SK-N-SH (cell line): ENCODE measurements around the gene CCL28. TPM values are rescaled to one million over a fixed set of nuclear protein-coding genes. Genes with fewer than 3 reads are reported as not detected.

Source experiments
- CTCF ChIA-PET: fragments of 300-600, 350-600 bp; formaldehyde crosslinking; extraction: SDS; loops from one replicate; lab custom pipeline; 2021; lab: Yijun Ruan, JAX
- POLR2A ChIA-PET: fragments of 350-600 bp; sonication (Branson Sonifier 250); formaldehyde crosslinking; extraction: SDS; loops from one replicate; lab custom pipeline; 2020; ENCODE audit warnings: antibody characterized with exemption, inconsistent platforms; lab: Yijun Ruan, JAX
- DNase-seq: peaks from one replicate; pipeline ENCODE4 v3.0.0; 2012
- H2AFZ ChIP-seq: fragments of 200-600 bp; sonication (generic); 2 replicates; pipeline ENCODE4 v1.8.1; 2016; ENCODE audit warnings: antibody characterized with exemption, mild to moderate bottlenecking, low read depth
- H3F3A ChIP-seq: fragments of 200-600 bp; sonication (generic); replicated peaks from 2 replicates; pipeline ENCODE3; 2016; ENCODE audit warnings: antibody characterized with exemption, mild to moderate bottlenecking; ENCODE audit not compliant: insufficient read depth
- H3K27ac ChIP-seq, 2 experiments: fragments of 200-500 bp in 1 of 2; fragments of 200-600 bp in 1 of 2; sonication (Bioruptor generic) in 1 of 2; sonication (generic), shearing (Covaris generic) in 1 of 2; 2 replicates each; pipeline versions ENCODE4 v1.5.1 to v1.6.1; 2014 to 2016; ENCODE audit warnings: low read depth in 2 of 2, inconsistent platforms in 1 of 2, low read length in 1 of 2, mild to moderate bottlenecking in 1 of 2, mixed read lengths in 1 of 2
- H3K27me3 ChIP-seq: fragments of 200-600 bp; sonication (generic), shearing (Covaris generic); 2 replicates; pipeline ENCODE4 v1.6.1; 2016; ENCODE audit warnings: mixed run types; ENCODE audit not compliant: insufficient read depth
- H3K36me3 ChIP-seq, 2 experiments: fragments of 200-500 bp in 1 of 2; fragments of 200-600 bp in 1 of 2; sonication (Bioruptor generic) in 1 of 2; sonication (generic) in 1 of 2; replicated peaks in 1 of 2; 2 replicates each; pipeline versions ENCODE3 to v1.5.1; 2014 to 2016; ENCODE audit warnings: low read length in 1 of 2, mild to moderate bottlenecking in 1 of 2; ENCODE audit not compliant: insufficient read depth in 2 of 2, control insufficient read depth in 1 of 2
- H3K4me1 ChIP-seq, 2 experiments: fragments of 200-500 bp in 1 of 2; fragments of 200-600 bp in 1 of 2; sonication (Bioruptor generic) in 1 of 2; sonication (generic), shearing (Covaris generic) in 1 of 2; 2 replicates each; pipeline versions ENCODE4 v1.5.1 to v1.6.1; 2014 to 2016; ENCODE audit warnings: low read depth in 1 of 2, low read length in 1 of 2, mixed run types in 1 of 2; ENCODE audit not compliant: insufficient read depth in 2 of 2, control insufficient read depth in 1 of 2
- H3K4me2 ChIP-seq: fragments of 200-600 bp; sonication (generic), shearing (Covaris generic); 2 replicates; pipeline ENCODE4 v1.6.1; 2017; ENCODE audit warnings: mixed run types
- H3K4me3 ChIP-seq, 2 experiments: fragments of 200-500 bp in 1 of 2; fragments of 200-600 bp in 1 of 2; sonication (Bioruptor generic) in 1 of 2; sonication (generic), shearing (Covaris generic) in 1 of 2; 2 replicates each; pipeline versions ENCODE4 v1.5.1 to v1.8.1; 2014 to 2016; ENCODE audit warnings: low read depth in 2 of 2, inconsistent platforms in 1 of 2, low read length in 1 of 2, mild to moderate bottlenecking in 1 of 2, mixed read lengths in 1 of 2, moderate library complexity in 1 of 2
- H3K79me2 ChIP-seq: fragments of 200-600 bp; sonication (generic); 2 replicates; pipeline ENCODE4 v1.8.1; 2017; ENCODE audit warnings: mild to moderate bottlenecking; ENCODE audit not compliant: insufficient read depth
- H3K9ac ChIP-seq: fragments of 200-600 bp; sonication (generic); 2 replicates; pipeline ENCODE4 v1.6.1; 2017; ENCODE audit warnings: mixed run types
- H3K9me2 ChIP-seq: fragments of 200-600 bp; sonication (generic); 2 replicates; pipeline ENCODE4 v1.6.1; 2017; ENCODE audit warnings: mixed run types
- H3K9me3 ChIP-seq: fragments of 200-600 bp; sonication (generic); 2 replicates; pipeline ENCODE4 v1.6.1; 2017; ENCODE audit warnings: mixed run types, mild to moderate bottlenecking, moderate library complexity
- H4K20me1 ChIP-seq: fragments of 200-600 bp; sonication (generic); 2 replicates; pipeline ENCODE4 v1.6.1; 2017; ENCODE audit warnings: mild to moderate bottlenecking, mixed run types; ENCODE audit not compliant: insufficient read depth
- CHD2 ChIP-seq: fragments of 150-350 bp; IDR thresholded peaks from 2 replicates; pipeline ENCODE4 v1.6.1; 2018; ENCODE audit warnings: low read length; ENCODE audit not compliant: partially characterized antibody
- CTCF ChIP-seq: fragments of 200-600 bp; sonication (generic); IDR thresholded peaks from 2 replicates; pipeline ENCODE4 v1.6.1; 2017; ENCODE audit warnings: antibody characterized with exemption, mild to moderate bottlenecking, moderate library complexity
- EZH2phosphoT487 ChIP-seq: fragments of 200-600 bp; sonication (generic); IDR thresholded peaks from 2 replicates; pipeline ENCODE4 v1.6.1; 2017; ENCODE audit warnings: low read depth, mixed run types, mild to moderate bottlenecking, antibody characterized with exemption, moderate library complexity, borderline replicate concordance
- FOXJ3 ChIP-seq: sonication (generic); formaldehyde crosslinking; IDR thresholded peaks from 2 replicates; pipeline ENCODE4 v1.5.1; 2020; ENCODE audit warnings: mild to moderate bottlenecking, missing genetic modification reagents
- GABPA ChIP-seq: IDR thresholded peaks from 2 replicates; pipeline ENCODE4 v1.4.0; 2012; ENCODE audit warnings: low read depth, mild to moderate bottlenecking
- GATA2 ChIP-seq: sonication (generic); formaldehyde crosslinking; IDR thresholded peaks from 2 replicates; pipeline ENCODE4 v1.5.0; 2020; ENCODE audit warnings: mild to moderate bottlenecking, missing genetic modification reagents
- MEF2A ChIP-seq: IDR thresholded peaks from 2 replicates; pipeline ENCODE4 v1.4.0; 2012; ENCODE audit warnings: low read depth, borderline replicate concordance
- NFIC ChIP-seq: IDR thresholded peaks from 2 replicates; pipeline ENCODE4 v1.4.0; 2012; ENCODE audit warnings: borderline replicate concordance
- NRF1 ChIP-seq: IDR thresholded peaks from 2 replicates; pipeline ENCODE4 v1.6.1; 2012; ENCODE audit warnings: low read depth, mild to moderate bottlenecking, low read length
- POLR2AphosphoS5 ChIP-seq: IDR thresholded peaks from 2 replicates; pipeline ENCODE4 v1.6.1; 2012; ENCODE audit warnings: low read depth, low read length
- RAD21 ChIP-seq: IDR thresholded peaks from 2 replicates; pipeline ENCODE4 v1.6.1; 2012; ENCODE audit warnings: mild to moderate bottlenecking, low read length
- RFX5 ChIP-seq: IDR thresholded peaks from 2 replicates; pipeline ENCODE4 v1.6.1; 2012; ENCODE audit warnings: mild to moderate bottlenecking, improper control_type of control experiment, low read length
- SIN3A ChIP-seq: IDR thresholded peaks from 2 replicates; pipeline ENCODE4 v1.6.1; 2012; ENCODE audit warnings: low read depth, mild to moderate bottlenecking, low read length, moderate library complexity, borderline replicate concordance
- TAF1 ChIP-seq: IDR thresholded peaks from 2 replicates; pipeline ENCODE4 v1.6.1; 2012; ENCODE audit warnings: low read depth, mild to moderate bottlenecking, low read length, moderate library complexity, borderline replicate concordance
- USF2 ChIP-seq: fragments of 150-350 bp; IDR thresholded peaks from 2 replicates; pipeline ENCODE4 v1.6.1; 2017; ENCODE audit warnings: antibody characterized with exemption, low read length, low read depth, borderline replicate concordance
- WGBS: methylation state at CpG from one replicate; pipeline ENCODE4 v1.1.6; 2017; ENCODE audit warnings: low lambda C conversion rate; 5-methylcytosine and 5-hydroxymethylcytosine counted together
- polyA plus RNA-seq, 3 experiments: library from polyadenylated mRNA; depleted of rRNA; stranded (reverse); fragments of >200 nt; gene quantifications; 2 replicates each; pipeline ENCODE4 v1.2.3, GENCODE V29; 2012

Gene CCL28
- polyA plus RNA-seq, 1 of the 3 experiments (the other 2 are of a cell fraction): not detected

GRCh38 chr5:43422143-43422542, 10.0 kb upstream of the CCL28 start:
- H3K9ac ChIP-seq: no peak overlapping the region
- H3K4me2 ChIP-seq: no peak overlapping the region
- no peaks in the 10 kb centered on the region for H3K9me3 ChIP-seq
- no peak overlapping the region for H3K4me3 ChIP-seq
- H3K27ac ChIP-seq: no peak overlapping the region
- TF ChIP-seq TAF1 (no peak), EZH2phosphoT487 (no peak), MEF2A (no peak), SIN3A (no peak), FOXJ3 (CRISPR knock-in tag) (no peak), CHD2 (no peak), CTCF (no peak), NRF1 (no peak), GATA2 (CRISPR knock-in tag) (no peak), POLR2AphosphoS5 (no peak)
- H3F3A ChIP-seq: no peaks in the 10 kb centered on the region
- 36% methylated on average over 2 of the region's 2 CpGs for WGBS
- H3K27me3 ChIP-seq: 0 out of 2 replicates have a peak, but pooled peaks cover 5% of the 10 kb centered on the region
- H3K36me3 ChIP-seq: no peaks in the 10 kb centered on the region
- no peaks in the 10 kb centered on the region for H3K4me1 ChIP-seq
- ChIA-PET CTCF (no interaction called here), POLR2A (no interaction called here)
- no peaks in the 10 kb centered on the region for H4K20me1 ChIP-seq
- no peak for DNase-seq
- H2AFZ ChIP-seq: no peak overlapping the region
- H3K79me2 ChIP-seq: no peaks in the 10 kb centered on the region
- no peaks in the 10 kb centered on the region for H3K9me2 ChIP-seq

GRCh38 chr5:43421450-43422133, 9.4 kb upstream of the CCL28 start:
- H2AFZ ChIP-seq: no peak overlapping the region
- no peaks in the 10 kb centered on the region for H3K36me3 ChIP-seq
- 0 out of 2 replicates have a peak, but pooled peaks cover 5% of the 10 kb centered on the region for H3K27me3 ChIP-seq
- TF ChIP-seq GABPA: no peak
- no peak for TF ChIP-seq MEF2A
- no peak for TF ChIP-seq NFIC
- no peak for TF ChIP-seq RFX5
- TF ChIP-seq TAF1: no peak
- TF ChIP-seq SIN3A: no peak
- TF ChIP-seq USF2: no peak
- no peak for TF ChIP-seq NRF1
- TF ChIP-seq RAD21: no peak
- no peak overlapping the region for H3K27ac ChIP-seq
- no peak overlapping the region for H3K9ac ChIP-seq
- no peak for DNase-seq
- no peak overlapping the region for H3K4me2 ChIP-seq
- ChIA-PET POLR2A (no interaction called here), CTCF (interaction anchor here (1.2 kb wide), 1 partner anchor 32 kb away, joined by 6 read pairs; no protein-coding TSS in a partner anchor)
- no peaks in the 10 kb centered on the region for H3K79me2 ChIP-seq
- H4K20me1 ChIP-seq: no peaks in the 10 kb centered on the region
- H3K9me2 ChIP-seq: no peaks in the 10 kb centered on the region
- H3K4me3 ChIP-seq: no peak overlapping the region
- WGBS: 60% methylated on average over 7 of the region's 7 CpGs
- no peaks in the 10 kb centered on the region for H3K4me1 ChIP-seq
- no peaks in the 10 kb centered on the region for H3K9me3 ChIP-seq
- H3F3A ChIP-seq: no peaks in the 10 kb centered on the region
